Measurements from ENCODE around the gene CHST11.
A peak's percentile ranks its signal among the peaks of the same experiment; 100 is the strongest.

Gene CHST11

DNA sequence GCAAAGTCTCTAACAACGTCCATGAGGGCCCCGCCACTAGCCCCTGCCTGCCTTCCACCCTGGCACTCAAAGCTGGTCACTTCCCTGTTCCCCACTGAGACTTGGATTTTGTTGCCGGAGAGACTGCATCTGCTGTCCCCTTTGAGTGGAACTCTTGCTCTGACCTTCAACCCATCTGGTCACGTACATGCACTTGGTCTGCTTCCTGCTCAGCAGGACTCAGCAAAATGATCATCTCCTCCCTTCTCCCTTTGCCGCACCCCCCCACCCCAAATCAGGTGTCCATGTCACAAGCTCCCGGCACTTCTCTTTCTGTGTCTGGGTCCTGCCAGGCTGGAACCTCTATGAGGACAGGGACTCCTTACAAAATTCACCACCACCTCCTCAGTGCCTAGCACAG, 180.9 kb downstream of the CHST11 start:
- no peak for DNase-seq

DNA sequence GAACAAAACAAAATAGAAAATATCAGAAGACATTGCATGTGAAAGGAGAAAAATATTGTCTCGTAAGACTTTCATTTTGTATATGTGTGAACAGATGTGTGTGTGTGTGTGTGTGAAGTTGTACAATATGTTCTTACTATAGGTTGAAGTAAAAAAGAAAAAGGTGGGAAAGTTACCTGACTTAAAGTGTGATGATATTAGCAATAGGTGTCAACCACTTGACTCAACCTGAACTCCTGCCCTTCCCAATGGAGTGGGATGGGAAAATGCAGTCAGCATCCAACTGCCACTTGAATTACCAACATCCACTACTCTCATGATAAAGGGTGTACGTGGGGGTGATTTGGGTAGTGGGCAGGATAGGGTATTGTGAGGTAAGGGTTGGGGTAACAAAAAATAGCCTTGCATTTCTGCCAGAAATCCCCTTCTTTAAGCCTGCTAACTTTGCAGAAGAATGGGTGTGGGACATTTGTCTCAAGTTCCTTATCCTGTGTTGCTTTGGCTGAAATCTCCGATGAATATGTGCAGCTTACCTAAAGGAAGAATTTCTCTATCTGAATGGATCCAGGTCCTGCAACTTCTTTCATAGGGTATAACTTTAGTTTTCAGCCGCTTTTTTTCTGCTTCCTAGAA, 181.6 kb downstream of the CHST11 start:
- DNase-seq = no peak

DNA sequence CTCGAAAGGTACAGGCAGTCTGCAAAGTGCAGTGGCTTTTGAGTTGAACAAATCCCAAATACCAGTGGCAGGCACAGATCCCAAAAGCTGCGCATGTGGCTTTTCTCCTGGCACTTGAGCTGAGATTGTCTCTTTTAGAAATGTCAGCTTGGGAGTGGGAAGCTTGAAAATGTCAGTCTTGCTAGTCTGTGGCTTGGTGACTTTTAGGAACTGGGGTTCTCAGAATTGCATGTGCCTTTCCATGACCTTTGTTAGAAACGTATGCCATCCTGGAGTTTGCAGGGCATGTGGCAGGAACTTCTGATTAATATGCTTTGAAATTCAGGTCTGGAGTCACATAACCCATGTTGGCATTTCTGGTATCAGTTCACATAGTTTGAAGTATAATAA, 182.1 kb downstream of the CHST11 start:
- no peak for DNase-seq

DNA sequence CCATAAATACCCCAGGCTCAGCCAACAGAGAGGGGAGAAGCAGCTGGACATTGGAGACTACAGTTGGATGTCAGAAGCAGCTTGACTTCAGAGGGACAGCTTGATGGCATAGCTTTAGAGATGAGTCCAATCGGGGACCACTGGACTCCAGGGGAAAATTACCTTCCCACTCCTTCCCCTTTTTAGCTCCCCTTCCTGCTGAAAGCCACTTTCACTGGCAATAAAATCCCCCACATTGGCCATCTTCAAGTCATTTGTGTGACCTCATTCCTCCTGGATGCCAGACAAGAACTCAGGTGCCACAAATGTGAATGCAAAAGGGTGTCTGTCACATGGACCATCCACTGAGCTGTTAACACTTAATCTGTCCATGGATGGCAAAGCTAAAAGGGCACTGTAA, 184.2 kb downstream of the CHST11 start:
- DNase-seq = no peak

DNA sequence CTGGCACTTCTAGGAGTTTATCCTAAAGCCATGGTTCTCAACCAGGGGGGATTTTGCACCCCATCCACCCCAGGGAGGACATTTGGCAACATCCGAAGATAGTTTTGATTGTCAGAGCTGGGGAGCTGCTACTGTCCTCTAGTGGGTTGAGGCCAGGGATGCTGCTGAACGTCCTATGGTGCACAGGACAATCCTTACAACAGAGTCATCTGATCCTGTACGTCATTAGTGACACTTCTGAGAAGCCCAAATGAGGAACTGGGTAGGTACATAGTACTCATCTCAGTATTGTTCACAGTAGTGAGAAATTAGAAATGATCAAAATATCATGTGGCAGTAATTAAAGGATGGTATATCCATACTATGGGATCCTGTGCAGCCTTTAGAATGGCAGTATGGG, 185.1 kb downstream of the CHST11 start:
- DNase-seq = peak in 1 of 2 experiments; percentile 14

DNA sequence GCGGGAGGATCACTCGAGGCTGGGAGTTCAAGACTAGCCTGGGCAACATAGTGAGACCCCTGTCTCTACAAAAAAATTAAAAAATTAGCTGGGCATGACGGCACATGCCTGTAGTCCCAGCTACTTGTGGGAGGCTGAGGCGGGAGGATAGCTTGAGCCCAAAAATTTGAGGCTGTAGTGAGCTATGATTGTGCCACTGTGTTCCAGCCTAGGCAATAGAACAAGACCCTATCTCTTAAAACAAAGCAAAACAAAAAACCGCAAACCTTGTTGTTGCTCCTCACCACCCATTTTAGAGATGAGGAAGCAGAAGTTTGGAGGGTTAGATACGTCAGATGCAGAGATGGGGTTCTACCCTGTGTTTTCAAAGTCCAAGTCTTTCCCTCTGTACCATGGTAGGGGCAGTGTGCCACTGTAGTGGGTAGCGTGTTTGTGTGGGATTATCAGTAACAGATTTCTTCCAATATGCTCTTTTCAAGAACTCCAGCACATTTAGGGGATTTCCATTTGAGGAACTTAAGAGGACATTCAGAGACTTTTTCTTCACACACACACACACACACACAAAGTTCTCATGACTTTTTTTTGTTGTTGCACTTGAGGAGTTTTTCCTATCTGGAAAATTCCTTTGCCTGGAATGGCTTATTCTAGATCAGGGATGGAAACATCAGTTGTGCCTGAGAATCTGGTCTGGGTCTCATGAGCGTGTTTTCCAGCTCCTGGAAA, 186.5 kb downstream of the CHST11 start:
- peak; percentile 74 to 81 for DNase-seq

DNA sequence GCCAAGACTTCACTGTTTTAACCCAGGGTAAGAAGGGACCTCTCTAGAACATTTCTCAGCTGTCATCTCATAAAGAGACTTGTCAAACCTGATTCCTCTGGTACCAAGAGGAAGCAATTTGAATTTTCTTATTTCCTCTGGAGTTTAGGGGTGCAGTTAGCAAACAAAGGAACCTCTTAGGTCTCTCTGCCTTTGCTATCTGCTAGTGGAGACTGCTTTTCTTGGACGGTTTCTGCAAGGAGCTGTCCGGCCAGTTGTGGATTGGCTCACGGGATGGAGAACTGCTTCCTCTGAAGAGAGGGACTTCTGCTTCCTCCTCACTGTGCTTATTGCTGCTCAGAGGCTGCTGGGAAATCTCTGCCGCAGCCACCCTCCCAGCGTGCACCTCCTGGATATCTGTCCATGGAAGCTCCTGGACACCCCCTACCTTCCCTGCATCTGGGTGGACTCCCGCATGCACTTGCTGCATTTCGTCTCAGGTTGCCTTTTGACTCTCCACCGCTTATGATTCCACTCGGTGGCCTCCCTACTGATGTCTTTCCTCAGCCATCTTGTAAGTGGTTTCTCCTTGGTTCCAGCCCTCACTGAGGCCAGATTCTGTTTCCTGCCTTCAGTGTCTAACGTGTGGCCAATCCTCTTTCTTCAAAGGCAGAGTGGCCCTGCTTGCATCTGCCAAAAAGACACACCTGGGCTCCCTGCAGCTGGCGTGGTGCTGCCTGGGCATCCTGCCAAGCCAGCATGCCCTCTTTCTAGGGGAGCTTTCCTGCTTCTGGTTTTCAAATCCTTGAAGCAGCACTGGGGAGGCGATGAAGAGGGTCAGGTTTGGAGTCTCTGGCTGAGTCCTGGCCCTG, 187.3 kb downstream of the CHST11 start:
- peak; percentile 77 to 83 for DNase-seq

DNA sequence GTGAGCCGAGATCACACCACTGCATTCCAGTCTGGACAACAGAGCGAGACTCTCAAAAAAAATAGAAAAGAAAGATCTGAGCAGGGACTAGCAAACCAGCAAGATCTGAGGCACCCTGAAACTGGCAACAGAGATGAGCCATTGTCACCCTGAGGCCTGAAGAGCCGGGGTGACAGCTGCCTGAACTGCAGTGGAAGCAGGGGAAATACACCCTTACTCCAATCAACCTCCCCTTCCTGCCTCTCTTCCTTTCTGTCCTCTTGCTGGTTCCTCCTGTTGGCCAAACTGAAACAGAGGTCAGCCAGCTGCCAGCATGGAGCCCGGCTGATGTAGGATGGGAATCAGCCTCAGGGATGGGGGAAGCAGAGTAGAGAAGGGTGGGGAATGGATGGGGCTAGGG, 192.0 kb downstream of the CHST11 start:
- DNase-seq = peak; percentile 51 to 52

DNA sequence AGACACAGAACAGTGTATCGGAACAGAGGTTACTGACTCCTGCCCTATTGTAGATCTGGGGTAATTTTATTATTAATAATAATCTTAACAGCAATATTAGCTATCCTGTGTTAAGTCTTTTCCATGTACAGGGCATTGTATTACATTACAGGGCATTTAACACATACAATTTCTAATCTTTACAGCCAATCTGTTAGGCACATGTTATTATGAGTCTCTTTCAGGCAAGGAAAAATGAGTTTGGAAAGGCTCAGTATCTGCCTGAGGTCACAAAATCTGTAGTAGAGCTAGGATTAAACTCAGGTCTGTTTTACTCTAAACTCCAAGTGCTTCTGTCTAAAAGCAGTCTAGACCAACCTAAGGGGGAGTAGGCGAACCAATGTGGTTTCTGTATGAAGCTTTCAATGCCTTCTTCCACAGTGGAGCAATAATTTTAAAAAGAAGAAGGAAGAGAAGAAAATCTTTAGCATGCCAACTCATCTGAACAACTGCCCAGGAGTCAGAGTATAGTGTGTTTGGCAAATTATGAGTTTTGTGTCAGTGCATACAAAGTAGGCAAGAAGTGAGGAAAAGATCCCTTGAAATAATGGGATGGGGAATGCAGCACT, 192.6 kb downstream of the CHST11 start:
- peak; percentile 64 to 65 for DNase-seq

DNA sequence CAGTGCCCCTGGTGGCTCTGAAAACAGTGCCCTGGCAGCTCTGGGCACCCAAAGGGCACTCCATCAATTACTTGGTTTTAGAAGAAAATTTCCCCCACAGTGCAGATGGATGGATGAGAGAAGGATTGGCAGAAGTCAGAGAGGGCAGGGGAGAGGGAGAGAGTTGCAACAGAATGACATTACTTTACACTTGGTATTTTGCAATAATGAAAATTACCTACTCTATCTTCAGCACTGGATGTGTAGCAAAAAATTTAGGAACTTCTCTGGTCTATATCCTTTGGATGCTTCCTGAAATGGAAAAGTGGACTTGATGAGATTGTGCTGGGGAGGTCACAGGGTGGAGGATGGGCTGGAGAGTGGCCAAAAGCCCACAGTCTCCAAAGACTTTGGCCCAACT, 193.2 kb downstream of the CHST11 start:
- no peak for DNase-seq

DNA sequence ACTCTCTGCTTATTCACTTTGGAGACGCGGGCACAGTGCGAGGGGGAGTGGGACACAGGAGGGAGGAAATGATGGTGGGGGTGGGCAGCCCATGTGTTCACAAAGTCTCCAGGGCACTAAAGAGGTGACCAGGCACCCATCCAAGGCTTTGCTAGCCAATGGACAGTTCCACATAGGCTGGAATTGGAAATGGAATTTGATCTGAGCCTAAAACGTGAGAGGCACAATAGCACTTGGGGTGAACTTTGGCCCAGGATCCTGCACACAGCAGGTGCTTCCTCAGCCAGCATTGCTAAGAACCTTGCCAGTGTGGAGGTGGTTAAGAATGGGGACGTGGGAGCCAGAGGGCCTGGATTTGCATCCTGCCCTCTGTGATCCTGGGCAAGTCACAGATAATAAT, 193.8 kb downstream of the CHST11 start:
- no peak for DNase-seq

DNA sequence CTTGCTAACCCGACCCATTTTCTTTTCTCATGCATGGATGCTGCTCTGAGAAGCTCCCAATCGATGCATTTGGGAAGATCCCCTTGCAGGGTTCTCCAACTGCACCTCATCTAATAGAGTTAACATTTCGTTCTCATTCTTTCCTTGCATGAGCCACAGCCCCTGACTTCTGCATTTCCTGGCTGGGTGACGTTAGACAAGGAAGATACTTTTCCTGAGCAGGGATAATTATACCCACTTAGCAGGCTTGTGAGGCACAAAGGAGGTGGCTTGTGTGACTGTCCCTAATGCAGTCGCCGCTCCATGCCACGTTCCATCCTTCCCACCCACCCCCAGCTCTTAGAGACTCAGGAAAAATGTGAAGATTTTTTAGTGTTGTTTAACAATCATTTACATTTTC, 195.1 kb downstream of the CHST11 start:
- peak; percentile 47 to 50 for DNase-seq

DNA sequence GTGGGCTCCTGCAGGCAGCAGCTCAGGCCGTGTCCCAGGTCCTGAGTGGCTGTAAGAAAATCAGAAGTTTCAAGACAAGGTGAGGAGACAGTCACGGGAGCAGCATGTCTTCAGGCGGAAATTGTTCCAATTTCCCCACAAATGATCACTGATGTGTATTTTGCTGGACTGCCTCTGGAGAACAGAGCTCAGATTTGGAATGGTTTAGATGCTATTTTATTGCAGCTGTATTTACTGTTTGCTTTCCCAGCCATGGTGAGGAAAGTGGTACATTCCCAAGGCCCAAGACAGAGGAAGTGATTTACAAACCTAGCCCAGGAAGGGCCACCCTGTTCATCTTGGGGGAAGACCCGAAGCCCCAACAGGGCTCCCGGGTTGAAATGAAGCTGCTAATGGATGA, 195.6 kb downstream of the CHST11 start:
- no peak for DNase-seq

DNA sequence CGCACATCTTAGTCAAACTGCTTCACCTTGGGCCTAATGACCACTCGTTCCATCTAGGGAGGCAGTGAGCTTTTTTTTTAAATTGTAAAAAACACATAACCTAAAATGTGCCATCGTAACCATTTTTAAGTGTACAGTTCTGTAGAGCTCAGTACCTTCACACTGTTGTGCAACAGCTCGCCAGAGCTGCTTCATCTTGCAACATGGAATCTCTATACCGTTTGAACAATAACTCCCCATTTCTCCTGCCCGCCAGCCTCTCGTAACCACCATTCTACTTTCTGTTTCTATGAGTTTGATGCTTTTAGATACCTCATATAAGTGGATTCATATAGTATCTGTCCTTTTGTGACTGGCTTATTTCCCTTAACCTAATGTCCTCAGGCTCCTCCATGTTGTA, 196.2 kb downstream of the CHST11 start:
- no peak for DNase-seq

DNA sequence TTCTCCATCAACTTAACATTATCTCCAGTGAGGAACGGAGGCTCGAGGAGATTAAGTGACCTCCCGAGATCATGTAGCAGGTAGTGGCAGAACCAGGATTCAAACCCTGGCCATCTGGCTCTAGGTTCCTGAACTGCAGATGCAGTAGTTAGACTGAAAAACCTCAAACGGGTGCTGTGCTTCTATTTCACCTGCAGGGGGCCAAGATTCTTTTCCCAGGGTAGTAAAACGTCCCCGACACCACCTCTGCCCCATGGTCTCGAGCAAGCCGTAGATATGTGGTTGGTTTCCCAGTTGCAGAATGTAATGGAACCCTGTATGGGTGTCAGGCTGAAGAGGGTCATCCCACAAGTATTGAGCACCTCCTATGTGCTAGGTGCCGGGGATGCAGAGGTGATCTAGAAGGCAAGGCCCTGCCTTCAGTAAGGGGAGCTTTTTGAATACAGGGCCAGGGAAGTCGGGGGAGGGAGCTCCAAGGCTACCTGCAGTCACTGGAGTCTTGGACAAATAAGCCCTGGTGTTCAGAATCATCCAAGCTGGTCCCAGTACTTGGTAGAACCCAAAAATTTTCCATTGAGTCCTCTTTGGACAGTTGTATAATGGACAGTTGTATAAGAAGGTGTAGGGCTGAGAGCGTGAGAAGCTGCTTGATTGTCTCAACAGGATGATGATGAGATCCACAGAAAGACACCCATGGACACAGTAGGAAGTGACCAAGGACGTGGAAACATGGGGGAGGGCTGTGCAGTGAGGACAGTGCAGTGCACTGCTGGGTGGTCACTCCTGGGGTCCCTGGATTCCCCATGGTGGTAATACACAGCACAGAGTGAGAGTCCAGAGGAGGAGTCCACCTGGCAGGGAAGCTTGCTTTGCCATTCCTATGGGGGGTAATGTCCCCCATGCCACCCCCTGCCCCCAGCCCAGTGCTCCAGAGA, 197.2 kb downstream of the CHST11 start:
- no peak for DNase-seq

DNA sequence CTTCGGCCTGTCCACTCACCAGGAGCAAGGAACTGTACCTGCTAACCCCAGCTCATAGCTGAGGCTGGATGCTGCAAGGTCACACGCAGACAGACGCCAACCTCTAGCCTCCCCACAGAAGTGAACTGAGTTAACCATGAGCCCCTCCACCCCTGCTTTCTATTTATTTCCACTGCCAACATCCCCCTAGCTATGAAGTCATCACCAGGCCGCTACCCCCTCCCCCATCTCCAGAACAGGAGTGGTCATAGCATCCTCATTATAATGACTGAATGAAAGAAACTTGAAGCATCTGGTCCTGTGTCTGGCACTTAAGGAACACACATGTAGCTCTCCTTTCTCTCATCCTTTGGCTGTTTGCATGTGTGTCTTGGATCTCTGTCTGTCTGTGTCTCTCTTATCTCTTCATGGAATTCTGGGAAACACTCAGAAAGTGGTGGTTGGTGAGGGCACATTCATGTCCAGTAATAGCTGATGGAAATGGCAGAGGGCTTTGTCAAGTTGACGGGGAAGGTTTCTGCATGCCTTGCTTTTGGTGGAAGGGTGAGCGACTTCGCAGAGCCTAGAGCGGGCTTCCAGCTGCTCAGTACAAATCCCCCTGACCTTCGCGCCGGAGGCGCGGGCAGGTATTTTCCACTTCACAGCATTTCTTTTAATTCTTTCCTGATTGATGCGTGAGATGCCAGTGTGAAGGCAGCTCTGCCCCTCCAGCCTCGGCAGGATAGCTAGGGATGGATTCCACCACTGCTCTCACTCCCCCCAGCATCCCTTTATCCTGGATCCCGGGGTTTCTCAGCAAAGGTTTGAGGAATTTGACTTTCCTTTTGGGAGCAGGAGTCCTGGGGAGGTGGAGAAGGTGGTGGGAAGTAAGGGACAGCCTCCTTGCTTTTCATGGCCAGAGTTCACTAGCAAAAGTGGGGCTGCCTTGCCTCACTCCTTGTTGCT, 198.2 kb downstream of the CHST11 start:
- no peak for DNase-seq

DNA sequence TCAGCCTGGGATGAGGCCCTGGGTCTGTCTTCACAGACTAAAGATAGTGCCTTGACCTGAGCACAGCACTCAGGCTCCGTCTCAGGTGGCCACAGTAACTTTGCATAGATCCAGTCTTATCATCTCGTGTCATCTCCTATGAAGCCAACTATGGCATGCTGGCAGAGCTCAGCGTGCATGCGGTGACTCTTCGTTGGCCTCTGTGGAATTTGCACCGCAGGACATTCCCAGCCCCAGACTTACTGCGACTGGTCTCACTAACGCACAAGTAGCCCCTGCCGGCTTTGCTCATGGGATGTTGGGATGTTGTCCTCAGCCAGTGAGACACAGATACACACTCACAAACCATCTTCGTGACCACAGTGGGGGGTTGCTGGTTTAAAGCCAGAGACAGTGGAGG, 199.6 kb downstream of the CHST11 start:
- no peak for DNase-seq

DNA sequence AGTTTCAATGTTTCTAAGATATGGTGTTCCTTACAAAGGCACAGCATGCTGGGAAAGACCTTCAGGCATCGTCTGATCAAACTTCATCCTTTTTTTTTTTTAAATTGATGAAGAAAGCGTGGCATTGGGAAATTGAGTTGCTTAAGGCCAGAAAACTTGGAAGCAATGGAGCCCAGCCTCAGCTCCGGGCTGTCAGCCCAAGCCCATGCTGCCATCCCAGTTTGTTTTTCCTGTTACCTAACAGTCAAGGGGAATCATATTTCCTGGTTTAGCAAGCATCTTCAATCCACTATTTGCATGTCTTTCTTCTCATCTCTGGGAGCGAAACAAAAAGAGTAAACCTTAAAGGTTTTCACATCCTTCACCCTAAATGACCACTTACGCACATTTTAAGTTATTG, 200.2 kb downstream of the CHST11 start:
- no peak for DNase-seq

DNA sequence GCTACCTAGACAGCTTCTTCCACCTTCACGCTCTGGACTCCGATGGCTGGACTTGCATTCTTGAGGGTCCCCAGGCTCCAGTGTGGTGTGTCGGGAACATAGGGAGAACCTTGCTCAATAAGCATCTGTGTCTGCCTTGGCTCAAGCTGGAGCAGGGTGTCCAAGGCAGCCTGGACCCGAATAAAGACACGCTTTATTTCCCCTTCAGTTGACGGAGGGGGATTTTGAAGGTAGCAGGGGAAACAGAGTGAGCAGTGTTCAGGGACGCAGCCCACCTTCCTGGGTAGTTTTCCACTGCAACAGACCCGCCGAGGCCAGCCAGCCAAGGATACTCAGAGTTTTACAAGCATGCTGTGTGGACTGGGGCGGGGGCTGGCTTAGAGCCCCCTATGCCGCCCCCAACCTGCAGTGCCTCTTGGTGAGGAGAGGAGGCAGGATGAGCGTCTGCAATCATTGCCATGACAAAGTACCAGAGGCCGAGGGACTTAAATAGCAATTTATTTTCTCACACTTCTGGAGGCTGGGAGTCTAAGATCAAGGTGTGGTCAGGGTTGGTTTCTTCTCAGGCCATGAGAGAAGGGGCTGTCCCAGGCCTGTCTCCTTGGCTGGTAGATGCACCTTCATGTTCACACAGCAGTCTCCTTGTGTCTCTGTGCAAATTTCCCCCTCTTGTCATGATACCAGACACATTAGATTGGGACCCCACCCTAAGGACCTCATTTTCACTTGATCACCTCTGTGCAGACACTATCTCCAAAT, 201.2 kb downstream of the CHST11 start:
- DNase-seq = no peak

DNA sequence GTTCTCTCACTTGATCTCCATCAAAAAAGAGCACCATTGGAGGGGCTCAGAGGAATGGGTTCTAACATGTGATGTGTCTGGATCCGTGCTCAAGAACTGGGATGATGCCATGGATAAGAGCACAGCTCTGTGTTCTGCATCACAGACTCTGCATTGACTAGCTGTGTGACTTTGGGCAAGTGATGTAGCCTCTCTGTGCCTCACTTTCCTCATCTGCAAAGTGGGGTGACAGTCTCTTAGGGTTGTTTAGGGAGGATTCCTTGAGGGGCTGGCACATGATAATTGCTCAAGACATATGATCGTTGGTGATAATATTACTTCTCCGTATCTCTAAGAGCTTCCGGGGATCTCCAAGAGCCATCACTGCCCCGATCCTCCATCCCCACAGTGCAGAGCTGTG, 202.3 kb downstream of the CHST11 start:
- no peak for DNase-seq
